Kasumi-1 (cell line): ENCODE data around the gene GNL2.
A peak's percentile ranks its signal among the peaks of the same experiment; 100 is the strongest.
"Not testable (repeated sequence)": the region's sequence is repeated elsewhere in the genome, so short reads cannot be mapped to it uniquely, and the experiment has no call there.

Source experiments
- DNase-seq, 2 experiments: peaks; one replicate each; lab custom pipeline; 2025; lab: John Stamatoyannopoulos, UW

GNL2 gene

DNA sequence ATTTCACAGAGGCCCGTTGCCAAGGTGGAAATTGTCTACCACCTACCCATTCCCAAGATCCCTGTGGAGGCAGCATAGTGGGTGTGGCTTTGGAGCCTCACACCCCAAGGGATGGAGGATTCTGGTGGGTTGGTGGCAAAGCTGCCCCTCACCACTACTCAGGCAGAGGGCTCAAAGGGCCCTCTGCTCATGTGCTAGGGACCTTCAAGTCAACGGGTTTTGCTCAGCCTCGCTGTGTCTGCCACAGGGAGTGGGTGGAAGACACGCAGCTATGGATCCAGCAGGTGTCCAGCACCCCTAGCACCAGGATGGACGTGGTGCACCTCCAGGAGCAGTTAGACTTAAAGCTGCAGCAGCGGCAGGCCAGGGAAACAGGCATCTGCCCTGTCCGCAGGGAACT is 36.7 kb downstream of the GNL2 start:
- DNase-seq: no peak

DNA sequence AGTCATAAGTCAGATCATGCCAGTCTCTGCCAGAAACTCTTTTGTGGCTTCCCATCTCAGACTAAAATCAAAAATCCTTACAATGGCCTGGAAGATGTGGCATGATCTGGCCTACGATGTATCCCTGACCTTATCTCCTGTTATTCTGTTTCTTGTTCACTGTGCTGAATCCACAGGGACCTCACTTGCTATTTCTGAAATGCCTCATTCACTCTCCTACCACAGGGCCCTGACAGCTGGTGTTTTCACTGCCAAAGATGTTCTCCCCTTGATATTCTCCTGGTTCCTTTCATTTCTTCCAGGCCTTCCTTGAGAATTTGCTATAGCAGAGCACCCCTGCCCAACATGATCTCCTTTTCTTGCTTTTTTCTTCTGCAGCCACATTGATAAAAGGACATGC is 37.3 kb downstream of the GNL2 start:
- DNase-seq: no peak

GRCh38 chr1:37557402-37557801 is 38.3 kb downstream of the GNL2 start:
- no peak for DNase-seq

GRCh38 chr1:37556712-37557196 is 39.0 kb downstream of the GNL2 start, which contains the start of gene DNALI1:
Gene DNALI1, plus strand, starts transcription at chr1:37556940. Its CDS starts 55 bp downstream, at chr1:37556995.
- DNase-seq: no peak

DNA sequence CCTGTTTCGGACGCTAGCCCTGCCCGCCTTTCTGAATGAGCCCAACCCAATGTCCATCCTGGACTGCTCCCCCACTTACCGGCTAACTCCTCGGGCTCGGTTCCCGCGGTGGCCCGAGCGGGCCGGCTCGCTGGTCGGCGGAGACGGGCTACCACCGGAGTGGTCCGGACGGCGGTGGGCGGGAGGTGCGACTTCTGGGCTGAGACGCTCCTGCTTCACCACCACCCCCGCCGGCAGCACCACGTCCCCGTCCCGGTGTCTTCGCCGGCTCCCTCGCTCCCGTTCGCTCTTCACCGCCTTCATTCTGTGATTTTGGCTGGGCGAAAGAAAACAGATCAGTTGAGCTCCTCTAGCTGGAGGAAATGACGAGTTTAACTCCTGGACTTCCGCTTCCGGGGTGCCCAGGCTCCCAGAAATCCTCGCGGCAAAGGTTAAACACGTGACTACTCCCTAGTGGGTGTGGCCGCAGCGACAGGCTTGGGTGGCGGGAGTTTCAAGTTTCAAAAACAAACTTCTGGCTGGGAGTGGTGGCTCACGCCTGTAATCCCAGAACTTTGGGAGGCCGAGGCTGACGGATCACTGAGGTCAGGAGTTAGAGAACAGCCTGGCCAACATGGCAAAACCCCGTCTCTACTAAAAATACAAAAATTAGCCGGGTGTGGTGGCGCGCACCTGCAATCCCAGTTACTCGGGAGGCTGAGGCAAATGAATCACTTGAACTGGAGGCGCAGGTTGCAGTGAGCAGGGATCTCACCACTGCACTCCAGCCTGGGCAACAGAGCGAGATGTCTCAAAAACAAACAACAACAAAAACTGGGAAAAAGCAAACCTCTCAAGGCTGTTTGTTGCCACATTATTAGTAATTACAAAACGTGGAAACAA is 41.6 kb downstream of the GNL2 start, which contains the start of gene SNIP1:
Gene SNIP1 (minus strand): TSS at position 367 of the 882 bp plus-strand sequence. CDS start 64 bp downstream, at position 303.
- DNase-seq: peak; percentile 92 to 94

DNA sequence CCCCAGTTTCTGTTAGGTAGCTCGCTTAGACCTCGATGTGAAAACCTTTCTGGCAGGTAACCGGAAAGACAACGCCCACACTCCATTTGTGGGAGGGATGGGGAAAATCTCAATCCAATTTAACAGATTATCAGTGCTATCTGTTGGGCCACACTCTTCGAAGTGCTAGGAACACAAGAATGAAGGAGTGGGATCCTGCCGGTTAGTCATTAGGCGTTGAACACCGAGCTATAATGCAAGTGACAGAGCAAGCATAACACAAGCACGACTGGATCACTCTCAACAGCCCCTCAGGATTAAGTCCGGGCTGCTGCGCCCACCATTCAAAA is 42.2 kb downstream of the GNL2 start:
- no peak for DNase-seq

DNA sequence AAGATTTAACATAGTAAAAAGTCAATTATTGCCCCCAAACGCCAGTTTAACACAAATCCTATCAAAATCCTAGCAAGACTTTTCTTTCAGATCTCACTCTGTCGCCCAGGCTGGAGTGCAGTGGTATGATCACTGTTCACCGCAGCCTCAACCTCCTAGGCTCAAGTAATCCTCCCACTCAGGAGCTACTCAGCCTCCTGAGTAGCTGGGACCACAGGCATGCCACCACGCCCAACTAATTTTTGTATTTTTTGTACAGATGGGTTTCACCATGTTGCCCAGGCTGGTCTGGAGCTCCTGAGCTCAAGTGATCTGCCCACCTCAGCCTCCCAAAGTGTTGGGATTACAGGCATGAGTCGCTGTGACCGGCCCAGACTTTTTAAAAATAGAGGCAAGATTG is 46.4 kb downstream of the GNL2 start:
- DNase-seq: no peak

- DNase-seq: no peak
These were observed 50.7 kb downstream of the GNL2 start for GRCh38 chr1:37545019-37545418.

DNA sequence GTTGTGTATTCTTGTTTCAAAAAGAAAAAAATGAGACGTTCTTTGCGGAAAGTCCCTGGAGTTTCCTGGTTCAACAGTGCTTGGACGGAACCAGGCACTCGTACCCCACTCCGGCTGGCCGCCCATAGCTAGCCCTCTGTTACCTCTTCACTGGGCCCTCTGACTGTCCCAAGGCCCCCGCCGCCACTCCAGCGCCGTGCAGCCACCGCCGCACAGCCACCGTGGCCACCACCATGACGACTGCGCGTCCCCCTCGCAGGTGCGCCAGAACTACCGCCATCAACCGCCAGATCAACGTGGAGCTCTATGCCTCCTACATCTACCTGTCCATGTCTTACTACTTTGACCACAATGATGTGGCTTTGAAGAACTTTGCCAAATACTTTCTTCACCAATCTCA is 51.2 kb downstream of the GNL2 start:
- DNase-seq: no peak

DNA sequence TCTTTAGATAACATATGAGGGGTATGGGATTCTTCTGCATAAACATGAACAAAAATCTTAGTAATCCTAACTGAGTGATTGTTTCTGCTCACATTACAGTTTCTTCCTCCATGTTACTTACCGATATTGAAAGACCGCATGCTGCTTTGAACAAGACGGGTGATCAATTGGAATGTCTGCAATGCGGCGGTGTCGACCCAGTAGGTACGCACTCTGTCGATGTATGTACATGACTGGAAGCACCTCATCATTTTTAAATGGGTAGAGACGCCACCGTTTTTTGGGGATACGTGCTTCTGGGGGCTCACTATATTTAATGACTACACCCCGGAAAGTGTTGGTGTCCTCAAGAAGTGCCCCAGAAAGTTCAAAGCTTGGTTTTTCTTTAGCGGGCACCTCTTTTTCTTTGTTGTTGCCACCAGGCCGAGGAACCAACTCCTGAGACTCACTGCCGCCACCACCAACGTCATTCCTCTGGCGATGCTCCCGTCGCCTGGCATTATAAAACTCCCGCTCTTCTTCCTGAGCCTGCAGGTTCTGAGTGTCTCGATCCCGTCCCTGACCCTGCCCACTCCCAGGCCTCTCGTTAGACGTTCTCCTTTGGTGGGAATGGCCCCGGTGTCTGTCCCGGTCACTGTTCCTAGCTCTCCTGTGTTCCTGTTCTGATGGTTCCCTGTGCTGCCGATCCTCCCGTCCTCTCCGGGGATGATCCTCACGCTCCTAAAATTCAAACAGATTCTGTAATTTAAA is 55.5 kb downstream of the GNL2 start:
- DNase-seq: no peak

GRCh38 chr1:37539154-37539553 is 56.6 kb downstream of the GNL2 start:
- DNase-seq: not testable (repeated sequence)

DNA sequence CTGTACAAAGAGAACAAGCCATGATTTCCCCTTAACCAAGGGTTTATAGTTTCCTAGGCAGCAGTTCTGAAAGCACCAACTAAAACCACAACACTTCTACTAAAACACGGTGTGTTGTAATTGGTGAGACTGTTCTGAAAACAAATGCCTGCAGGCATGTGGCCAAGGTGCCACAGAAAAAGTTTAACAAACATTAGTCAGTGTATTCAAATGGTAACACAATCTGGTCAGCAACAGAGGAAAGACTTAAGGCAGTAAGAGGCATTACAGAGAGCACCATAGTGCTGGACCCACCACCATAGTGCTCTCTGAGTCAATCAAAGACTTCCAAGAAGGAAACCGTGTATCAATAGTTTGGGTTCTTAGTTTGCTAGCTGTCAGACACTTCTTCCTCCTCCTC is 58.4 kb downstream of the GNL2 start:
- no peak for DNase-seq

- no peak for DNase-seq
These were observed 62.2 kb downstream of the GNL2 start for GRCh38 chr1:37533317-37534093.

GRCh38 chr1:37532418-37533156 is 63.1 kb downstream of the GNL2 start:
- DNase-seq: not testable (repeated sequence)

DNA sequence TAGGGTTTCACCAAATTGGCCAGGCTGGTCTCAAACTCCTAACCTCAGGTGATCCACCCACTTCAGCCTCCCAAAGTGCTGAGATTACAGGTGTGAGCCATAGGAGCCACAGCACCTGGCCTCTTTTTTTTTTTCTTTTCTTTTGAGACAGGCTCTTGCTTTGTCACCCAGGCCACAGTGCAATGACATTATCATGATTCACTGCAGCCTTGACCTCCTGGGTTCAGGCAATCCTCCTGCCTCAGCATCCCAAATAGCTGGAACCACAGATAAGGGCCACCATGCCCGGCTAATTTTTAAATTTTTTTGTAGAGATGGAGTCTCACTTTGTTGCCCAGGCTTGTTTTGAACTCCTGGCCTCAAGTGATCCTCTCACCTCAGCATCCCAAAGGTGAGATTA is 65.8 kb downstream of the GNL2 start:
- not testable (repeated sequence) for DNase-seq

DNA sequence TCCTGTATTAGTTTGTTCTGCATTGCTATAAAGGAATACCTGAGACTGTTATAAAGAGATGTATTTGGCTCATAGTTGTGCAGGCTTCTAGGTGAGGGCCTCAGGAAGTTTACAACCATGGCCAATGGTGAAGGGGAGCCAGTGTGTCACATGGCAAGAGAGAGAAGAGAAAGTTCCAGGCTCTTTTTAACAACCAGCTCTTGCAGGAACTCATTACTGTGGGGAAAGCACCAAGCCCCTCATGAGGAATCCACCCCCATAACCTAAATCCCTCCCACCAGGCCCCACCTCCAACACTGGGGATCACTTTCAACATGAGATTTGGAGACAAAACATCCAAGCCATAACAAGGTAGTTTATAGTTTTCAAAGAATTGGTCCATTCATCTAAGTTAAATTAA is 76.1 kb downstream of the GNL2 start:
- DNase-seq: no peak

DNA sequence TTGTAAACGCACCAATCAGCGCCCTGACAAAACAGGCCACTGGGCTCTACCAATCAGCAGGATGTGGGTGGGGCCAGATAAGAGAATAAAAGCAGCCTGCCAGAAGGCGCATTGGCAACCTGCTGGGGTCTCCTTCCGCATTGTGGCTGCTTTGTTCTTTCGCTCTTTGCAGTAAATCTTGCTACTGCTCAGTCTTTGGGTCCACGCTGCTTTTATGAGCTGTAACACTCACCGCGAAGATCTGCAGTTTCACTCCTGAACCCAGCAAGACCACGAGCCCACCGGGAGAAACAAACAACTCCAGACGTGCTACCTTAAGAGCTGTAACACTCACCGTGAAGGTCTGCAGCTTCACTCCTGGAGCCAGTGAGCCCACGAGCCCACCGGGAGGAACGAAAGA is 76.8 kb downstream of the GNL2 start:
- DNase-seq: peak in 1 of 2 experiments; percentile 3

DNA sequence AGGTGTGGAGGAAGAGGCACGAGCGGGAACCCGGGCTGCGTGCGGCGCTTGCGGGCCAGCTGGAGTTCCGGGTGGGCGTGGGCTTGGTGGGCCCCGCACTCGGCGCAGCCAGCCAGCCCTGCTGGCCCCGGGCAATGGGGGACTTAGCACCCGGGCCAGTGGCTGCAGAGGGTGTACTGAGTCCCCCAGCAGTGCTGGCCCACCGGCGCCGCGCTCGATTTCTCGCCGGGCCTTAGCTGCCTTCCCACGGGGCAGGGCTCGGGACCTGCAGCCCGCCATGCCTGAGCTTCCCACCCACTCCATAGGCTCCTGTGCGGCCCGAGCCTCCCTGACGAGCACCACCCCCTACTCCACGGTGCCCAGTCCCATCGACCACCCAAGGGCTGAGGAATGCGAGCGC is 77.5 kb downstream of the GNL2 start:
- DNase-seq: not testable (repeated sequence)

DNA sequence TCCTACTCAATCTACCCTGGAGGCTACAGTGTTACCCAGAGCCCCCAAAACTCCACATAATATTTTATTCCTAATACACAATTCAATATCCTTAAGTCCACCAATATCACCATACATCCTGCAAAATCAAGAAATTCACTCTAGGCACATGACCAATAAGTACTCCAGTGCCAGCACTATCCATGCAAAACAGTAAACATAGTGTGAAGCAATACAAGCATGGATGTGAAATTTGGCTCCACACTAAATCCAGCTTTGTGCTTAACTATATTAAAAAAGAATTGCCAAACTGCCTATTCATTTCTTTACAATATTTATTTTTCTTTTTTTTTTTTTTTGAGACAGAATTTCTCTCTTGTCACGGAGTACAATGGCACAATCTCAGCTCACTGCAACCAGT is 78.2 kb downstream of the GNL2 start:
- no peak for DNase-seq
